Activated CD8-positive, alpha-beta memory T cell treated with anti-CD3 and anti-CD28 coated beads, Interleukin-2, amount 50 U/mL, for 1 hour (primary cell): Measurements from ENCODE around the gene POU2AF3.

ENCODE experiments used
- DNase-seq: peaks from one replicate; pipeline ENCODE4 v3.0.0-alpha.2; 2020; ENCODE audit errors: extremely low read depth

Gene POU2AF3

GRCh38 chr11:111329306-111330204, 31.2 kb downstream of the POU2AF3 start:
- DNase-seq = no peak

- DNase-seq = no peak
Measured at GRCh38 chr11:111330234-111330893, 32.0 kb downstream of the POU2AF3 start.

- DNase-seq = no peak
Measured at GRCh38 chr11:111331711-111332479, 33.5 kb downstream of the POU2AF3 start.

GRCh38 chr11:111334532-111335502, 36.5 kb downstream of the POU2AF3 start:
- DNase-seq = no peak

- no peak for DNase-seq
Measured at GRCh38 chr11:111335549-111335948, 37.2 kb downstream of the POU2AF3 start.

- no peak for DNase-seq
Measured at GRCh38 chr11:111336062-111336461, 37.7 kb downstream of the POU2AF3 start.

- DNase-seq = no peak
Measured at GRCh38 chr11:111336582-111337256, 38.4 kb downstream of the POU2AF3 start.

- no peak for DNase-seq
Measured at GRCh38 chr11:111339758-111340388, 41.5 kb downstream of the POU2AF3 start.

GRCh38 chr11:111342329-111342728, 44.0 kb downstream of the POU2AF3 start:
- DNase-seq = no peak

- no peak for DNase-seq
Measured at GRCh38 chr11:111344032-111344431, 45.7 kb downstream of the POU2AF3 start.

- no peak for DNase-seq
Measured at GRCh38 chr11:111347002-111347722, 48.8 kb downstream of the POU2AF3 start.

GRCh38 chr11:111347723-111348115, 49.4 kb downstream of the POU2AF3 start:
- no peak for DNase-seq

- DNase-seq = no peak
Measured at GRCh38 chr11:111348147-111348546, 49.8 kb downstream of the POU2AF3 start.

GRCh38 chr11:111349191-111349695, 50.9 kb downstream of the POU2AF3 start:
- no peak for DNase-seq

- no peak for DNase-seq
Measured at GRCh38 chr11:111350811-111351210, 52.5 kb downstream of the POU2AF3 start.

GRCh38 chr11:111351374-111352055, 53.2 kb downstream of the POU2AF3 start:
- DNase-seq = no peak

- DNase-seq = no peak
Measured at GRCh38 chr11:111352231-111352746, 53.9 kb downstream of the POU2AF3 start.
